ENCODE measurements around the gene STX16. TPM values are rescaled to one million over a fixed set of nuclear protein-coding genes. Genes with fewer than 3 reads are reported as not detected.

The STX16 gene
- total and polyA plus RNA-seq, 7 donors = 14.6 to 126 (median 43.8) TPM

- Histone ChIP-seq H3K27me3 (no peaks in the 10 kb centered on the region), H3K4me1 (no peaks in the 10 kb centered on the region), H3K9me3 (no peaks in the 10 kb centered on the region), H3K36me3 (peaks cover 7 to 82% (median 54%) of the 10 kb centered on the region in 4 donors), H3K4me3 (no peak overlapping the region), H3K27ac (no peak overlapping the region)
- intact Hi-C loops (cut with DNase I) = no loop called here
- TF ChIP-seq POLR2AphosphoS5 (IDR thresholded peaks at IDR 0.05) = no peak
- no peak for TF ChIP-seq CTCF (IDR thresholded peaks at IDR 0.05)
- no peak for TF ChIP-seq EP300 (IDR thresholded peaks at IDR 0.05)
- TF ChIP-seq POLR2A (IDR thresholded peaks at IDR 0.05) = no peak
- DNase-seq = no peak
- 97 to 100% methylated on average over 1 of the region's 1 CpG for WGBS, 2 donors
Observed at GRCh38 chr20:58670102-58670501, 19.0 kb downstream of the STX16 start.

- no peak for DNase-seq
- intact Hi-C loops (cut with DNase I) = no loop called here
- Histone ChIP-seq H3K9me3 (no peaks in the 10 kb centered on the region), H3K36me3 (peaks cover 7 to 87% (median 60%) of the 10 kb centered on the region in 4 donors), H3K27me3 (no peaks in the 10 kb centered on the region), H3K27ac (no peak overlapping the region), H3K4me3 (no peak overlapping the region), H3K4me1 (no peaks in the 10 kb centered on the region)
- no peak for TF ChIP-seq EP300 (IDR thresholded peaks at IDR 0.05)
- no peak for TF ChIP-seq POLR2AphosphoS5 (IDR thresholded peaks at IDR 0.05)
- no peak for TF ChIP-seq POLR2A (IDR thresholded peaks at IDR 0.05)
- no peak for TF ChIP-seq CTCF (IDR thresholded peaks at IDR 0.05)
- 74 to 83% methylated on average over 4 of the region's 4 CpGs for WGBS, 2 donors
Observed at GRCh38 chr20:58670659-58671058, 19.6 kb downstream of the STX16 start.

GRCh38 chr20:58673119-58673518 is 22.0 kb downstream of the STX16 start:
- 93 to 95% methylated on average over 9 of the region's 9 CpGs for WGBS, 2 donors
- Histone ChIP-seq H3K27ac (no peak overlapping the region), H3K9me3 (no peaks in the 10 kb centered on the region), H3K4me1 (no peaks in the 10 kb centered on the region), H3K27me3 (no peaks in the 10 kb centered on the region), H3K4me3 (no peak overlapping the region), H3K36me3 (peaks cover 13 to 95% (median 67%) of the 10 kb centered on the region in 4 donors)
- TF ChIP-seq CTCF (IDR thresholded peaks at IDR 0.05) (no peak), POLR2AphosphoS5 (IDR thresholded peaks at IDR 0.05) (no peak)
- intact Hi-C loops (cut with DNase I) = no loop called here
- no peak for DNase-seq

- TF ChIP-seq CTCF (IDR thresholded peaks at IDR 0.05) (no peak), POLR2A (IDR thresholded peaks at IDR 0.05) (no peak), EP300 (IDR thresholded peaks at IDR 0.05) (no peak), POLR2AphosphoS5 (IDR thresholded peaks at IDR 0.05) (no peak)
- Histone ChIP-seq H3K4me1 (no peaks in the 10 kb centered on the region), H3K9me3 (no peaks in the 10 kb centered on the region), H3K4me3 (no peak overlapping the region), H3K27ac (no peak overlapping the region), H3K27me3 (no peaks in the 10 kb centered on the region), H3K36me3 (peaks cover 11 to 96% (median 57%) of the 10 kb centered on the region in 4 donors)
- intact Hi-C loops (cut with DNase I) = no loop called here
- no peak for DNase-seq
- WGBS, 2 donors = 95 to 97% methylated on average over 18 of the region's 18 CpGs
Observed at GRCh38 chr20:58675146-58675584, 24.1 kb downstream of the STX16 start.

GRCh38 chr20:58675641-58676040 is 24.6 kb downstream of the STX16 start:
- intact Hi-C loops (cut with DNase I) = no loop called here
- Histone ChIP-seq H3K4me3 (no peak overlapping the region), H3K27ac (no peak overlapping the region), H3K36me3 (peaks cover 7 to 95% (median 53%) of the 10 kb centered on the region in 4 donors), H3K9me3 (no peaks in the 10 kb centered on the region), H3K27me3 (no peaks in the 10 kb centered on the region), H3K4me1 (no peaks in the 10 kb centered on the region)
- TF ChIP-seq EP300 (IDR thresholded peaks at IDR 0.05) (no peak), CTCF (IDR thresholded peaks at IDR 0.05) (no peak), POLR2A (IDR thresholded peaks at IDR 0.05) (no peak), POLR2AphosphoS5 (IDR thresholded peaks at IDR 0.05) (no peak)
- DNase-seq = no peak
- WGBS, 2 donors = 93% methylated on average over 17 of the region's 17 CpGs

Measured in sigmoid colon (tissue), 7 donors.